Fibroblast of skin of abdomen (primary cell): ENCODE data around the gene CMSS1.
A peak's percentile ranks its signal among the peaks of the same experiment; 100 is the strongest.

ENCODE experiments used
- DNase-seq: peaks from one replicate; pipeline ENCODE4 v3.0.0-alpha.2; 2013

The CMSS1 gene

DNA sequence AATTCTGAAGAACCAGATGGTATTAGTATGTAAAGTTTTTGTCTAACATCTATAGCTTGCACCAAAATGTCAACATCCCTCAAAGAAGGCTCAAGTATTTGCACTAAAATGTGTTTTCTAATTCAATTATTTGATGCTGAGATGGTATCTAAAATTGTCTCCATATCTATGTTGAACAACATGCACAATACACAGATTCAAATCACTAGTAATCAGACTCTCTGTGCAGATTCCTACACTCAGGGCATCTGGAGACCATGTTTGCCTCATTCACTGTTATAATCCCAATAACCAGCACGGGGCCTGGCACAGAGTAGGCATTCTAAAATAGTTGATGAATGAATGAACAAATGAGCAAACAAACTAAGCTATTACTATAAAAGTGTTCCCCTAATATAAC, 294.1 kb downstream of the CMSS1 start:
- no peak for DNase-seq

DNA sequence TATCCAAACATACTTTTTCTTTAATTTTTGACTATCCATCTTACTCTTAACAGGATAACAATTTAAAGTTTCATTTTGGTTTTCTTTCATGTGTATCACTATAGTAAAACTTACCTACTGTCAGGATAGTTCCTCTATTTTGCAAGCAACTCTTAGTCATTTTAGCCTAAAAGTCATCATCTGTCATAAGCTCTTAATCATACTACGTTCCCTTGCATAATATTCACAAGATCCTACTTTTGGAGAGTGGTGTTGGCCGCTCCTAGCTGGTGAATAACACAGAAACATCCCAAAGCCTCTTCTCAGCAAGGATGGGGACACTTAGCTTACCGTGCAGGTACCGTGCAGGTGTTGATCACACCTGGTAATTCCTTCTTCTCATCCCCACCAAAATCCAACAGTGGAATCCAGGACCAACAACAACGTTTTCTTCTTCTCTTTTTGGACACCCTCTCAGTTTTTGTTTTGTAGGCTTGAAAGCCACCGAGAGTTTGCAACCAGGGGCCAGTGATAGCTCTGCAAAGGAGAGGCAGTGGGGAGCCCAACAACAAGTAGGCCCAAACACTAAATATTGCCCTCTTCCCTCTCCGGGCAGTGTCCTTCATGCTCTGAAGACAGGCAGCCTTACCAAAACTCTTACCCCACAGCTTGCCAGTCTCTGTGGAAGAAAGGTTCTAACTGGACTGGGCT, 296.2 kb downstream of the CMSS1 start:
- no peak for DNase-seq

DNA sequence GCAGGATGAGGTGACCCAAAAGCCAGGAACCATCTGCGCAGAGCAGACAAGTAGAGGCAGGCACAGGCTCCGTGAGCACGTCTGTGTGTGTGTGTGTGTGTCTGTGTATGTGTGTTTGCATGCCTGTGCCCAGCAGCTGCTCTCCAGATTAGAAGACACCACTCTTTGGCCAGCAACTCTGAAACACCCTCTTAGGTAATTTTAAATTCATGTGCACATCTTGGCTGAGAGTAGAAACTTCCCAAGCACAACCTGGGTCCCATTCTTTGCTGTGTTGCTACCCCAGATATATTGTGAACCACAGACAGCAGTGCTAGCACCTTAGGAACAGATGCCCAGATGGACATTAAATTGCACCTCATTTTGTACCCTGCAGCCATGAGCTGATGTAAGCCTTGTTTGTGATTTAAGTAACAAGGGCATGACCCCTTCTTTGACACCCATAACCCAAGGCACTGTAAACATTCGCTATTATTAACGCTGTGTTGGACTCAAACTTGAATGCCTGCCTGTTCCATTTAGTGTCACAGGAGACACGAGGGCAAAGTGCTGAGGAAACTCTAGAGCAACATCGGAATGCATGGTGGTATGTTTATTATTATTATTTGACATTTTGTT, 296.9 kb downstream of the CMSS1 start, which contains the start of gene FILIP1L:
TSS of gene FILIP1L (minus strand) at position 89 of the 618 bp plus-strand sequence.
- DNase-seq: no peak

DNA sequence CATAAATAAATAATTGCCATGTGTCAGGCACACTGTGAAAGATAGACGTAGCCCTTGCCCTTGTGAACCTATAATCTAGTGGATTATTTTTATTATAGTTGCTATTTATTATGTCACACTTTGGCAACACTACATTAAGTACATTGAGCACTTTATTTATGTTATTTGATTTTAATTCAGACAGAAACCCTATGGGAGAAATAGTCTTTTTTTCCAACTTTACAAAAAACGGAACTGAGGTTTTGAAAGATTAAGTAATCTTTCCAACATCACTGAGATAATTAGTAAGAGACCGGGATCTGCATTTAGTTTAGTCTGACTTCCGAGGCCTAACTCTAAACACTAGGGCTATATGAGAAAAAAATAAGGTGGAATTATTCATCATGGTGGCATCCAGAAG, 299.4 kb downstream of the CMSS1 start:
- DNase-seq: no peak

DNA sequence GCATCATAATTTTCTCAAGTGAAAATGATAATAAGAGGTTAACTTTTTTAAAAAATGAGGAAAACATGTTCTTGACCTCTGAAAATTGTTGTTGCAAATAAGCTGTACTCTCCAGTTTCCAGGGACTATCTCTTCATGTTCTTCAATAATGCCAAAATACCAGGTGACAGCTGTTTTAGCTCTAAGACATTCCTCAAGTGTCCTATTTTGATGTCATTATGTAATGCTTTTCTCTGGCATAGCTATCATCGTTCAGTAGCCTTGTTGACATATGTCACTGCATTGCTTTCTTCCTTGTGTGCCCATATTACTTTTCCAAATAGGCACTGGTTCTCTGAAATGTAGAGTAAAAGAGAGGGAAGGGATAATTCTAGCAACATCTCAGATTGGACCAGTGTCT, 302.4 kb downstream of the CMSS1 start:
- no peak for DNase-seq

DNA sequence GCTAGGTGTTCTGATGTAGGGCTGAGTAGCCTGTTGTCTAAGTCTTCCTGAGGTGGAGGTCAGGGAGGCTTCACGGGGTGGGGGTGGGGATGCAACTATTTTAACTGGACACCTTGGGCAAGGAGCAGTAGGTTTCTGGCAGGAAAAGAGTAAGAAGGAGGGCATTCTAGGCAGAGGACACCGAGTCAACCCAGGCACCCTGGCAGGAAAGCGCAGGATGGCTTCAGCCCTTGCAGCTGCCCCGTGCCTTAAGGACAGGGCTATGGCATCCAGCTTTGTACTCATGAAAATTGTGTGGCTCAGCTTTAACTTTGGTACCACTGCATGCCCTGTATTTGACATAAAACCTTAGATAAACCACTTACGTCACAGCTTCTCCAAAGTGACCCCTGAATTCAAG, 303.0 kb downstream of the CMSS1 start:
- DNase-seq: no peak

DNA sequence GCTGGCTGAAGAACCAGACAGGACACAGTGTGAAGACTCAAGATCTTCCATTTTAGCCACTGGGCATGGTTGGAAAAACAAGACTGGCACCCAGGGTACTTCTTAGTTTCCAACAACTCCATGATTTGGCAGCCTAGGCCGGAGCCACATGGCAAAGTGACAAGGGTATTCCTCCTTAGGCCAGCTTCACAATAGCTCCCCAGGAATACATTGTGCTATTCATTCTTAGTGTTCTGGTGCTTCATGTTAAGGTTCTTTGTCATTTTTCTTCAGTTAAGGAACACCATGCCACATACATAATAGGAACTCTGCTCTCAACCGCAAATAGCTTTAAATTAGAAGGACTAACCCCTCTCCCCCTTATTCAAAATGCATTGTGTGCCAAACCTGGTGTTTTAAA, 304.7 kb downstream of the CMSS1 start:
- DNase-seq: no peak

DNA sequence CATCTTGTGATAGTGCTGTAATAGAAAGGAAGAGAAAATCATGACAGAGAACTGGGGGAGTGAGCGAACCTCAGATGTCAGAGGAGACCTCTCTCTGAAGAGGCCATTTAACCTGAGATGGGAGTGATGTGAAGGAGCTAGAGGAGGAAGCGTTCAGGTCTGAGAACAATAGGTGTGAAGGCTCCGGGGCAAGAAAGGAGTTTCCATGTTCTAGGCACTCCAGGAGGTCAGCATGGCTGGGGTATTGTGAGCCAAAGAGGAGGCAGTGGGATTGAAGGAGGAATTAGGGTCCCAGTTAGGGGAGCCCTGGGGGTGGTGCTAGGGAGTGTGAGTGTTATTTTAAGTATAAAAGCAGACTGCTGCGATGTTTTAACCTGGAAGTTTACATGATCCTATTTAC, 305.4 kb downstream of the CMSS1 start:
- DNase-seq: no peak

DNA sequence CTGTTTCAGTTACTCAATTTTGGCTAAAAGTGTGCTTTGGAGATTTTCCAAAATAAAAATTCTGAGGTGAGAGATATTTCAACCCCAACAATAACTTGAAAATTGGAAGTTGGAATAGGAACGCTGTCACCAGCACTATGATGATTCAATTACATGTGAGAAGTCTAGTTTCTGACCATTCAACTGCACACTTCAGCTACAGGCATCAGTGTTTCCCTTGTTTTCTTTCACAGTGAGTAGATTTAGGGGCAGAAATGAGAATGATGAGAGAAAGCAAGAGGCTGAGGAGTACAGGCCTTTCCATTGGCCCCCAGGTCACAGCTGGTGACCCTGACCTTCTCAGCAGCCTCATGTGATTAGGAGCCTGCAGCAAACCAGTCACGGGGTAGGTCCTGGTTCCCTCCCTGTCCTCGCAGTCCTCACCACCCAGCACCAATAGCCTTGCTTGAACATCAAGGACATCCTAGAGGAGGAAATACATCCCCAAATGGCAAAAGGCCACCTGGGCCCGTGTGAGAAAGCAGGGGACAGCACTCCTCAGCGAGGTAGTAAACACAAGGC, 306.6 kb downstream of the CMSS1 start:
- DNase-seq: no peak

DNA sequence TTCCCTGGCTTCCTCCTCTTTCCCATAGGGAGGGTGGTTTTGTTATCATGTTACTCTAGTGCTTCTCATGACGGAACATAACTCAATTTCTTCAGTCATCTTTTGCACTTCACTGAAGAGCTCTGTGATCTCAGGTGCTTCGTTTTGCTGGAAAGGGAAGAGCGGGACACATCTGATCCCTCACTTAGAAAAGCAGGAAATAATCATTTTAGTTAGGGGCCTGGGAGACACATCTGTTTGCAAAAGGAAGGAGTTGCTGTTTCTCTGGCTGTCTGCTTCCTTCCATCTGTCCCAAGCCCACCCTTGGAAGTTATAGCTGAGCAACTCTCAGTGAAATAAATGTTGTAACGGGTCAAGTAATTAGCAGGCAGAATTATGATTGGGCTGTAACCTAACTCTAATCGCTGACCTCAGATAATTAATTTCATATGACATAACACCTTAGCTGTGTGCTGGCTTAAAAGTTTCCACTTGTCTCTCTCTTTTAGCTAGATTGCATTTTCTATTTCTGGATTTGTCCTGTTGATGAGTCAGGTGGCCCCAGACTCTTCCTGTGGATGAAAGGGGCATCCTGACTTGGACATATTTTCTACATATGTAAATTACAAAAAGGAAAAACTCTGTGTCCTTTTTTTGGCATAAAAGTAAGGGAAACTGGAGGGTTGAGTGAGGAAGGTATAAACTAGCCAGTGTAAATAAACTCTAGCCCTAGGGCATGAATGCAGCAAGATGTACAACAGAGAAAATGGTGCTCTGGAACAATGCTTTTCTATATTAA, 307.7 kb downstream of the CMSS1 start:
- no peak for DNase-seq

DNA sequence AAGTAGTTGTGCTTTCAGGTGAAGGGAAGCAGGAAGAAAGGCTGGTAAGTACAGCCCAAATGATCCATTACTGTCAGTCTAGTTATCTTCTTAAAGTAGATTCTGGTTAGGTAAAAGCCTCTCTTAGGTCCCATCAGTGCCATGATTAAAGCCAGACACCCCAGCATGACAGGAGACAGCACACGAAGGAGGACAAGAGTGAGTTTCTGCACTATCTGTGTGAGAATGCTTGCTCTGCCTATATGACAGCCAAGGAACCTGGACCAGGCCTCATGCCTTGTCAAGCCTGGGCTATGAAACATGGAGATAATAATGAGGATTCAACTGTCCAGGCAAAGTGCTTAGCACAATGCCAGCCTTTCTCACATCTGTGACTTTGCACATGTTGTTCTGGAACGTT, 310.1 kb downstream of the CMSS1 start:
- no peak for DNase-seq

DNA sequence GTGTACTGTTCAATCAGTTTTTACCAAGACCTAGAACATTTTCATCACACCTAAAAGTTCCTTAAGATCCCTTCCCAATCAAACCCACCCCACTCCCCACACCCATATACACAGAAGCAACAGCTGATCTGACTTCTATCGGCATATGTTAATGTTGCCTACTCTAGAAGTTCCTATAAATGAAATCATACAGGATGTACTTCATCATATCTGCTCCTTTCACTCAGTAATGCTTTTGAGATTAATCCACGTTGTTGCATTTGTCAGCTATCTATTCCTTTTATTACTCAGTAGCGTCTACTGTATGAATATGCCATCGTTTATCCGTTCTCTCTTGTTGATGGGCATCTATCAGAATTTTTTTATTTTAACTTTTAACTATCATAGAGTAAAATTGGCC, 310.9 kb downstream of the CMSS1 start:
- no peak for DNase-seq

DNA sequence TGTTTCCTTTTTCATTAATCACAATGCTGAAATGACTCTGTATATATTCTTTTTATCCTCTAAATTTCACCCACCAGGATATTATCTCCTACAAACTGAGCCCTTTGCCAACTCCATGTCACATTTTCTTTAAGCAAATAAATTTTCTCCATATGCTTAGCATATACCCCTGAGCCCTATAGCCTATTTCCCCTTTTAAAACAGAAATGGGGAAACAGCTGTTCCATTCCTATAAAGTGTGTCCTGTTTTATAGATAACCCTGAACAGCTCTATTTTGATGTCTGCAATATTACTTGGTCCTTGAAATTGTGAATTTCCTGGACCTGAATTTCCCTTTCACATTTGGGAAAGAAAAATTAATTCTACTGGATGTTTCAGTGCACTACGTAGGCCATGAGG, 312.3 kb downstream of the CMSS1 start:
- no peak for DNase-seq

DNA sequence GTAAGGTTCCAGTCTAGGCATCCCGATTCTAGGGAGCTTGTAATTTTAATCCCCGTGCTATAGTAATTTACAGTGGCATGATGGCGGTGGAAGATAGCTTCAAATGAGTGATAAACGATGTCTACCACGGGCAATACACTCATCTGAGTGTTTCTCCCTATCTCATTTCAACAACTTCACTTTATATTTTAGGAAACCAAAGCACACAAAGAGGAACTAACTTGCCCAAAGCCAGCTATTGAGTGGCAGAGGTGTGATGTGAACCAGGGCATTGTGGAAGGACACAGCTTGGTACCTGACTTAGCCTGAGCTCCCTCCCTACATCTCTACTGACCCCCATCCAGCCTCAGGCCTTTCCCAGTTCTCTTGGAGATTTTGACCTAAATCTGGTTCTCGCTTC, 313.6 kb downstream of the CMSS1 start:
- no peak for DNase-seq

DNA sequence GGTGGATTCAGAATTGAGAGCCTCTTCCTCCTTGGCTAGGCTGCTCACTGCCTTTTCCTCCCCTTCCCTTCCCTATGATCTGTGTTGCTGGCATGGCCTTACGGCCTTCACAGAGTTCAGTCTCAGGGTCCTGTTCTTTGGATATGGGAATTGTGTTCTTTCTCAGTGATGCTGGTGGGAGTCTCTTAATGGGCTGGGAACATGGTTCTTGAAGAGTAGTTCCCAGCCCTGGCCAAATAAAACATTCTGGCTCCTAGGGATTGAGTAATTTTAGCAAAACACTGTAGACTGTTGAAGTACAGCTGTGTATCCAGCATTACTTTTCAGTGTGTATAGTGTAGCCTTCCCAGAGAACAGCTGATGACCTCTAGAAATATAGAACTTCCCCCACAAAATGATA, 319.3 kb downstream of the CMSS1 start:
- DNase-seq: no peak

DNA sequence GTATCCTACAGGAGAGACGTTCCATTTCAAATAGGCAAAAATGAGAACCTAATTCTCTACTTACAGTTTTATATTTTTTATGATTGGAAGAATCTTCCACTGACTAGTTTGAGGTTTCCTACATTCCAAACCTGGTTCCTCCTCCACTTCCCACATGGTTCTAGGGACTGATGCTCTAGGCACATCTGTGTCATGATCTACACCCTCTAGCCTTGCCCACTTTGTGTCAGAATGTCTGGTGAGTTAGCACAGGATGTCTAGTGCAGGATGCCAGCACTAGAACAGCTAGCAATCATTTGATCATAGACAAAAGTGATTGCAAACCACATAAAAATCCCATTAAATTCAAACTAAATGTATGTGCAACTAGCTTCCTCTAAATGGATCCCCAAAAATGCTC, 323.3 kb downstream of the CMSS1 start:
- DNase-seq: no peak

DNA sequence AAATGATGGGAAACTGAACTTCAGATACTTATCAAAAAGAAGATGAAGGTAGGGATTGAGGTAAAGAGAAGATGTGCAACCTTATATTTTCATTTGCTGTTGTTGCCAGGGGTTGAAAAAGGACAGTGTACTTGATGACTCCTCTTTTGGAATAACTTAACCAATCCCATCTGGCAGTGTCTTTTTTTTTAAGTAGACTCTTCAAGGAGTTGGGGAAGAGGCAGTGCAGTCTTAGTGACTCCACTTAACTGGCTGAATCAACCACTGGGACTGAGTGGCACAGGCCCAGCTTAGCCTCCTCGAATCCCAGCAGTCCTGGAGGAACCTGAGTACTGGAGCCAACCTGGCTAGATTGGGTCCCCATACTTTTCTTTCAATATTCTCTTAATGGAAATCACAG, 323.9 kb downstream of the CMSS1 start:
- no peak for DNase-seq

DNA sequence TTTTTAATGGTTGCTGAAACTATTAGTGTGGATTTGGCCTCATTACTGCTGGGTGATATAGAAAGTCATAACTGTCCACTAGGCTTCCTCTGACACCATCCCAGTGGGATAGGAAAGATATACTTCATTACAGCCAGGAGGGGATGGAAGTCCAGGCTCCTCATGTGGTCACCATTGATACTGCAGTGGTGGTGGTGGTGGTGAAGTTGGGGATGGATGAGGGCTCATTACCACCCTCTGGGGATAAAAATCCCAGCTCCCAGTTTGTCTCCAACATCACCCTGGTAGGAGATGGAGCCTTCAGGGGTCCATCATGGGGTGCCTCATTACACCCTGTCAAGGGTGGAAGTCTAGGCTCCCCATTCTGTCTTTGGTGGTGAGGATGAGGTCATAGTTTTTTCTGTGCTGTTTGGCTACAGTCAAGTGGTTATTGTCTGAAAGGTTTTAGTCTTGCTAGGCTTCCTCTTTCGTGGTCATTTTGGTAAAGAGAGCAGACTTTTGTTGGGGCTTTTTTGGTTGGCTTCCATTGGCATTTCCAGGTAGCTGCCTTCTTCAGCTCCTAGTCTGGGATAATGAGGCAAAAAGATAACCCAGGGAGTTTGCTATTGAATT, 326.7 kb downstream of the CMSS1 start:
- DNase-seq: no peak

DNA sequence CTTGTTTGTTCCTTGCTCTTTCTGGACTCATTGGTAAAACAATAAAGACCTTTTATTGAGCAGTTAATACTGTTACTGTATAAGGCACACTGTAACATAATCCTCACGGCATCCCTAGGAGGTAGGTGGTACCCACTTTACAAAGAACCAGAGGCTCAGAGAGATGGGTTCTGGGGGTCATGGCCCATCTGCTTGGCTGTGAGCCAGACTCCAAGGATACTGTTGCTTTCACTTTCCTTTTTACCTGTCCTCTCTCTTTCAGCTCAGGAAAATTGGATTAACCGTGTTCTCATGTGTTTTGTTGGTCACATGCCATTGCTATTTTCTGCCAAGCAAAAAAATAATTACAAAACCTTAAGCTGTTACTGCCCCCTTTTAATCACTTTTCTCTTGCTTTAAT, 331.5 kb downstream of the CMSS1 start:
- no peak for DNase-seq

DNA sequence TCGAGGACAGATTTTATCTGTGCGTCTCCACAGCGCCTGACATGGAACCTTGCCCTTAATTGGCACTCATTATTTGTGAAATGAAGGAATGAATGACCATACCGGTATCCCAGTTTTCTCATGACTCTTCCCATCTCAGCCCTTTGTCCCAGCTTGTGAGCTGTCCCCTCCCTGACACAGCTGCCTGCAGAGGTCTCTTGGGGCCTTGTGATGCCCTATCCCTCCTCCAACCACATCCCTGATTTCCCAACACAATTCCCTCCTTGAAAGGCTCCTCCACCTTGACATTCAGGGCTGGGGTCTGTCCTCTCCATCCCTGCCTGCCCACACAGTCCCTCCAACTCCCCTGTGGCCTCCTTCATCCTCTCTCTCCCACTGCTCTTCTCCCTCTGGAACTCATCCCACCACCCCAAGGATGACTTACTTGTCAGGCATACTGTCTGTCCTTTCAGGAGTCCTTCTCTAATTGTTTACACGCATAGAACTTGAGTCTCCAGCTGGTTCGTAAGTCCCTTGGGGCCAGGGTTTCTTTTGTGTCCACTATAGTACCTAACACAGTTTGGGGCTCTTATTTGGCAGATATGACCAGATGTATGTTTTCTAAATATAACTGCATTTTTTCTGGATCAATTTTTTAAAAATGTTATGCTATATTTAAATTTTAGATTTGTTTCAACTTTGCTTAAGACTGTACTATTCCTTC, 332.2 kb downstream of the CMSS1 start:
- DNase-seq: no peak

DNA sequence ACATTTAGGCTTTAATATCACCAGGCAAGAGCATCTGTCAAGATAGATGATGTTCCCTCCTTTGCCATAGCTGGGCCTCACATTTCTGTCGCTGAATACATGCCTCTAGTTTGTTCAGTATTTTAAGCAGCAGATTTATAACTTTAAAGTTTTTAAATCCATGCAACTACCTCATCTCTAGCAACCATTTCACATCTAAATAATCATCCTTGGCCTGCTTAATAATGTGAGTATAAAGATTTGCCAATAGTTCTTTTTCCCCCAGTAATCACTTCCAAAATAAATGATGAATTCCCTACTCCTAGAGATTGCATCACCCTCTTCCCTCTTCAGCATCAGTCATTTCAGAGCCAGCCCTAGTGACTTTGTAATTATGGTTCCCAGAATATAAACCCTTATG, 332.8 kb downstream of the CMSS1 start:
- DNase-seq: peak; percentile 54

DNA sequence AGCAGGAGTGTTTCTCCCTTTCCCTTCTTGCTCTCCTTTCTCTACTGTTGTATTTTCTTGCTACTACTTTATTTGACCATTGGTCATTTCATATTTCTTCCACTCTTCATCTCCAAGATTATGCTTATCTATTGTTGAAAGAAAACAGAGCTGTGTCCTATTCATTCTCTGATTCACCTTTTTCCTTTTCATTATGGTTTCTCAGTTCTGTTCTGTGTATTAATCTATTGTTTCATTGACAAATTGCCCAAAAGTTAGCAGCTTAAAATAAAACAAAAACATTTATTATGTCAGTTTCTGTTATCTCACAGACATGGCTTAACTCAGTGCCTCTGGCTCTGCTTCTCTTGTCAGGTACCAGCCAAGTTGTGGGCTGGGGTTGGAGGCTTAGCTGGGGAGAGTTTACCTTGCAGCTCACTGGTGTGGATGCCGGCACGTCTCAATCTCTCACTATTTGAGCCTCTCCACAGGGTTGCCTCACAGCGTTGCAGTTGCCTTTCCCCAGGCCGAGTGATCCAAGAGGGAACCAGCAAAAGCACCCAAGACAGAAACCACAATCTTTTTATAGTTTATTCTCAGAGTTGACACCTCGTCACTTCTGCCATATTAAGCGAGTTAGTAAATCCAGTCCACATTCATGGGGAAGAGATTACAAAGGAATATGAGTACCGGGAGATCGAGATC, 333.5 kb downstream of the CMSS1 start:
- no peak for DNase-seq
